Measurements from ENCODE around the gene ERCC5. TPM values are rescaled to one million over a fixed set of nuclear protein-coding genes. Genes with fewer than 3 reads are reported as not detected.

ERCC5 gene
- total RNA-seq, 2 donors from 2014 or later, result 65.9 to 95.5 TPM

DNA sequence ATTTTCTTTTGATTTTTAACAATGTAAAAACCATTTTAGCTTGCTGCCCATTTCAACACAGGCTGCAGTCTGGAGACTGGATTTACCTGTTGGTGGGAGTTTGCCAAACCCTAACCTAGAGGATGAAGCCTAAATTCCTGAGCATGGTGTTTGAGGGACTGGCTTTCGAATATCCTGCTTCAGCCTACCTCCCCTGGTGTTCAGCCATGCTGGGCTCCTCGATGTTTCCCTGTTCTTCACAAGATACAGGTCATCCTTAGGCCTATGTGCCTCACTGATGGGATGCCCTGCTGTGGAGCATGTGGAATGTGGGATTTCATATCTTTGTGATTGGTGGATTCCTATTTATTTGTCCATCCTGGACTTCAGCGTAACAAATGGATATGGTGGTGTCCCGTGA lies 20.4 kb upstream of the ERCC5 start:
- no peak for ATAC-seq (replicated peaks)
- Mint-ChIP-seq H3K36me3 (ENCODE audit: low read depth) (peaks cover 39% of the 10 kb centered on the region), H3K27ac (no peak overlapping the region), H3K4me3 (no peak overlapping the region), H3K9me3 (no peaks in the 10 kb centered on the region), H3K4me1 (no peaks in the 10 kb centered on the region), H3K27me3 (no peaks in the 10 kb centered on the region)

DNA sequence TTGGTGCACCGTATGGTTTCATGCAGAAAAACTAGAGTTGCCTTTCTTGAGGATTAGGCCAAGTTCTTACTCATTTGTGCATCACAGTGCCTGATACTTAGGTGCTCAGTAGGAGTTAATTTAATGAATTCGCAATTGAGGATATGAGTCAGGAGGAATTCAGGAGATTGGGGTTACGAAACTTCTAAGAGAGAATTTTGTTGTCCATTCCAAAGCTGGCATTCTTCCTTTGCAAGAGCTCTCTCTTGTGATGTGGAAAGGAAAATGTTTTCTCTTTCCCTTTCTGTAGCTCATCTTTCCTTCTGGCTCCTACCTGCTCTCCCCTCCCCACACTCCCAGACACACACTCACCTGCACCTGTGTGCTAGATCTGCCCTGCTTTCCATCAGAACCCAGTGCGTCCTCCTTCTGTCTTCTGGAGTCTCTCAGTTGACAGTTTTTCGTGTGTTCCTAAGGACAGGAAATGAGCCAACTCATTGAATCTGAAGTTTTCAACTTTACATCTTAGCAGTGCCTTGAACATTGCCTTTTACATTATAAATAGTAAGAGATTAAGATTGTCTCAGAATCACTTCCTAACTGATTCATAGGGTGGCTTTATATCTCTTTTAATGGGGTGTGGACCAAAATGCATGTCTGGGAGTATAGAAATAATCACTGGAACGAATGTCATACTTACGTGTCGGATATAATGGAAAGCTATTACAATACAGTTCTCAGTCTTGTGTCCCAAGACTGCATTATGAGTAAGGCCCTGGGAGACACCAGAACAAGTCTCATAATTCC lies 19.7 kb upstream of the ERCC5 start:
- Mint-ChIP-seq H3K27me3 (no peaks in the 10 kb centered on the region), H3K9me3 (no peaks in the 10 kb centered on the region), H3K36me3 (ENCODE audit: low read depth) (peaks cover 35% of the 10 kb centered on the region), H3K4me3 (no peak overlapping the region), H3K27ac (no peak overlapping the region), H3K4me1 (no peaks in the 10 kb centered on the region)
- ATAC-seq (replicated peaks), result no peak

DNA sequence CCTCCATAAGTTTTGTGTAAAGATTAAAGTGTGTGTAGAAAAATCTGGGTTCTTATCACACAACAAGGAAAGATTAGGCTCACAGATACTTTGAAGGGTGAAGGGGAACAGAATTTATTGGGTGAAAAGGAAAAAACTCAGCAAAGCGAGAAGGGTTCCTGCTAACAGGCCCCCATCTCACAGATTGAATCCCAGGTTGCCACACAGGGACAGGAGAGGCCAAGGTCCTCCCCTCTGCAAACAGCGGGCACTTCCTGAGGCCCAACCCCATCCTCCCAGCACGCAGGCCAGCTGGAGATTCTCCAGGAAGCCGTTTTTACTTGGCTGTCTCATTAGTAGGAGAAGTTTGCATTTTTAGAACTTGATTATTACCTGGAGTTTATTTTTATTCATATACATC lies 15.2 kb upstream of the ERCC5 start:
- Mint-ChIP-seq H3K4me1 (no peaks in the 10 kb centered on the region), H3K36me3 (ENCODE audit: low read depth) (peaks cover 22% of the 10 kb centered on the region), H3K27me3 (no peaks in the 10 kb centered on the region), H3K9me3 (no peaks in the 10 kb centered on the region), H3K27ac (no peak overlapping the region), H3K4me3 (no peak overlapping the region)
- no peak for ATAC-seq (replicated peaks)

DNA sequence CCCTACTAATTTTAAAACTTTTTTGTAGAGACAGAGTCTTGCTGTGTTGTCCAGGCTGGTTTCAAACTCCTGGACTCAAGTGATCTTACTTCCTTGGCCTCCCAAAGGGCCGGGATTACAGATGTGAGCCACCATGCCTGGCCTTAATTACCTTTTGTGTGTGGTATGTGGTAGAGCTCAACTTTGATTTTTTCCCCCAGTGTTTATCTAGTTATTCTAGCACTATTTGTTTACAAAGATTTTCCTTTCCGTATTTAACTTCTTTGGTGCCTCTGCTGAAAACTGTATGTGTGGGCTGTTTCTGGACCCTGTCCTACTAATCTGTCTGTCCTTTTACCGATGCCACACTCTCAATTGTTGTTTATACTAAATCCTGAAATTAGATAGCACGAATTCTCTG lies 9.4 kb upstream of the ERCC5 start:
- no peak overlapping the region for H3K4me3 Mint-ChIP-seq
- H3K27me3 Mint-ChIP-seq, result no peaks in the 10 kb centered on the region
- H3K4me1 Mint-ChIP-seq, result no peaks in the 10 kb centered on the region
- no peak for ATAC-seq (replicated peaks)
- H3K36me3 Mint-ChIP-seq (ENCODE audit: low read depth), result peaks cover 24% of the 10 kb centered on the region
- no peak overlapping the region for H3K27ac Mint-ChIP-seq
- no peaks in the 10 kb centered on the region for H3K9me3 Mint-ChIP-seq

DNA sequence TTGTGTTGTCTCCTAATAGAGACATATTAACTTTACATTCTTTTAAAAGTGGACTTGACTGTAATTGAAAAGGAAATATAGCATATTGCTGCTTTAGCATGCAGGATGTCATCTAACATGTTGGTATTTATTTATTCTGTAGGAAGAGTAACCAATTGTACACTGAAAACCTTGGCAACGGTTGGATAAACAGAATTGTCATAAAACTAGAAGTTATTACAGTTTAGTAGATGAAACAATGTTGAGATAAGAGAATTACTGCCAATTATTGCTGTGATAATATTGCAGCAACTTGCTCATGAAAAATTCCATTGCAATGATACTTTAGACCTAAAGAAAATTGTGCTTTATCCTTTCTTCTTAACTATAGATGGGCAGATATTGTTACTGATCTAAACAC lies 7.6 kb upstream of the ERCC5 start:
- Mint-ChIP-seq H3K27ac (no peak overlapping the region), H3K27me3 (no peaks in the 10 kb centered on the region), H3K4me1 (no peaks in the 10 kb centered on the region), H3K4me3 (no peak overlapping the region), H3K36me3 (ENCODE audit: low read depth) (peaks cover 24% of the 10 kb centered on the region), H3K9me3 (no peaks in the 10 kb centered on the region)
- no peak for ATAC-seq (replicated peaks)

DNA sequence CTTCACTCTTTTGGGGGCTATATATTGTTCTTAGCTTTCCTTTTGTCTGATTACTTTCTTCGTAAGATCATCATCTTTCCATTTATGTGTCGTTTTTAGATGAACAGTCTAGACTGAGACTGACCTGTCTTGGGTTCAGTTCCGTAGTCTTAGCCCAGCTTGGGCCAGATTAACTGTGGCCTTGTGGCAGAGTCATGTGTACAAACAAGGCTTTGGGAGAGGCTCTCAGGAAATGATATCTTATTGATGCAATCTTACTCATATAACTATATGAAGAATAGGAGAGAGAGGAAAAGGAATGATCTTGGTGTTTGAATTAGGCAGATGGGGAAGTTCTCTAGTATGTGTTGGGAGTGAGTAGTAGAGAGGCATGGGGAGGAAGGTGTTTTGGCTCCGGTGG lies 6.8 kb upstream of the ERCC5 start:
- H3K4me1 Mint-ChIP-seq, result no peaks in the 10 kb centered on the region
- H3K36me3 Mint-ChIP-seq (ENCODE audit: low read depth), result peaks cover 24% of the 10 kb centered on the region
- H3K9me3 Mint-ChIP-seq, result no peaks in the 10 kb centered on the region
- no peak overlapping the region for H3K27ac Mint-ChIP-seq
- H3K4me3 Mint-ChIP-seq, result no peak overlapping the region
- no peaks in the 10 kb centered on the region for H3K27me3 Mint-ChIP-seq
- ATAC-seq (replicated peaks), result no peak

DNA sequence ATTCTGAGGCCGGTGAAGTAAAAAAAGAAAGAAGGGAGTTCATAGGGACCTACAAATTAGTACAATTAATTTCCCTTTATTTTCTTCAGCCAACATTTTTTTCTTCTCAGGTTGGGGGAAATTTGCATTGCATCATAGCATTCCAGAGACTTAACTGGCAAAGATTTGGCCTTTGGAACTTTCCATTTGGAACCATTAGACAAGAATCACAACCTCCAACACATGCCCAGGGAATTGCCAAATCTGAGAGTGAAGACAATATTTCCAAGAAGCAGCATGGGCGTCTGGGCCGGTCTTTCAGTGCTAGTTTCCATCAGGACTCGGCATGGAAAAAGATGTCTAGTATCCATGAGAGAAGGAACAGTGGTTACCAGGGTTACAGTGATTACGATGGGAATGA lies 6.4 kb upstream of the ERCC5 start:
- H3K27ac Mint-ChIP-seq, result no peak overlapping the region
- H3K4me3 Mint-ChIP-seq, result no peak overlapping the region
- no peak for ATAC-seq (replicated peaks)
- H3K36me3 Mint-ChIP-seq (ENCODE audit: low read depth), result peaks cover 21% of the 10 kb centered on the region
- H3K27me3 Mint-ChIP-seq, result no peaks in the 10 kb centered on the region
- no peaks in the 10 kb centered on the region for H3K9me3 Mint-ChIP-seq
- peaks cover under 1% of the 10 kb centered on the region for H3K4me1 Mint-ChIP-seq

DNA sequence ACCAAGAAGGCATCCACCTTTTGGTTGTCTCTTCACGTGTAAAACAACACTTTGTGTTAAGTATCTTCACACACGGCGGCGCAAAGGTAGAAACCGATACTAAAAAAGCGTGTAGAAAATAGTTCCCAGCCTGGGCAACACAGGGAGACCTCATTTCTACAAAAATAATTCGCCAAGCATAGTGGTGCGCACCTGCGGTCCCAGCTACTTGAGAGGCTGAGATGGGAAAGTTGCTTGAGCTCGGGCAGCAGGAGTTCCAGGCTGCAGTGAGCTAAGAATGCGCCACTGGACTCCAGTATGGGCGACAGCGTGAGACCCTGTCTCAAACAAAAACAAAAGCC lies 573 bp upstream of the ERCC5 start:
- Mint-ChIP-seq H3K9me3 (no peaks in the 10 kb centered on the region), H3K27ac (peak overlapping the region; percentile 80), H3K4me1 (peaks cover 16% of the 10 kb centered on the region), H3K27me3 (no peaks in the 10 kb centered on the region), H3K36me3 (ENCODE audit: low read depth) (peaks cover 36% of the 10 kb centered on the region), H3K4me3 (peak overlapping the region; percentile 84)
- ATAC-seq (replicated peaks), result peak; percentile 27

DNA sequence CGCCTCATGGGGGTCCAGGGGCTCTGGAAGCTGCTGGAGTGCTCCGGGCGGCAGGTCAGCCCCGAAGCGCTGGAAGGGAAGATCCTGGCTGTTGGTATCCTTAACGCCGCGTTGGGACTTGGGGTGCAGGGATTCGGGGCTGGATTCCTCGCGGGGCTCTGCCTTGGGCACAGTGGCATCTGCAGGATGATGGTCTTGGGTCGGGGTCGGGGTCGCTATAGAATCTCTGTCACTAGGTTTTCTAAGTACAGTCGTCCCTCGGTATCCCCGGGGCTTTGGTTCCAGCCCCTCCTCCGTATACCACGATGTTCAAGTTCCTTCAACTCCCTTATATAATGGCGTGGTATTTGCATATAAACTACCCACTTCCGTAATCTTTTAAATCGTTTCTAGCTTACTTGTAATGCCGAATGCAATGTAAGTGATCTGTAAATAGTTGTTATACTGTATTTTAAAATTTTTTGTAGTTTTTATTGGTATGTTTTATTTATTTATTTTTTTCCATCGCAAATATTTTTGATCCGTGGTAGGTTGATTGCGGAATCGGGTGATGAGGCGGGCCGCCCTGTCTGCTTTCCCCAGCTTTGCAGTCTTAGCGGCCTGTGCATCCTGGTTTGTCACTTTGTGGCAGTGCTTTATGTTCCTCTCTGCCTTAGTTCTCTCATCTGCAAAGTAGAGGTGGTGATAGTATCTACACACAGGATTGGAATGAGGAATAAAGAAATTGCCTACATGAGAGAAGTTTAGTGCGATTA lies 606 bp downstream of the ERCC5 start:
- Mint-ChIP-seq H3K36me3 (ENCODE audit: low read depth) (peaks cover 45% of the 10 kb centered on the region), H3K4me1 (peaks cover 21% of the 10 kb centered on the region), H3K27me3 (no peaks in the 10 kb centered on the region), H3K9me3 (no peaks in the 10 kb centered on the region), H3K27ac (peak overlapping the region; percentile 80), H3K4me3 (peak overlapping the region; percentile 84)
- peak; percentile 51 for ATAC-seq (replicated peaks)

DNA sequence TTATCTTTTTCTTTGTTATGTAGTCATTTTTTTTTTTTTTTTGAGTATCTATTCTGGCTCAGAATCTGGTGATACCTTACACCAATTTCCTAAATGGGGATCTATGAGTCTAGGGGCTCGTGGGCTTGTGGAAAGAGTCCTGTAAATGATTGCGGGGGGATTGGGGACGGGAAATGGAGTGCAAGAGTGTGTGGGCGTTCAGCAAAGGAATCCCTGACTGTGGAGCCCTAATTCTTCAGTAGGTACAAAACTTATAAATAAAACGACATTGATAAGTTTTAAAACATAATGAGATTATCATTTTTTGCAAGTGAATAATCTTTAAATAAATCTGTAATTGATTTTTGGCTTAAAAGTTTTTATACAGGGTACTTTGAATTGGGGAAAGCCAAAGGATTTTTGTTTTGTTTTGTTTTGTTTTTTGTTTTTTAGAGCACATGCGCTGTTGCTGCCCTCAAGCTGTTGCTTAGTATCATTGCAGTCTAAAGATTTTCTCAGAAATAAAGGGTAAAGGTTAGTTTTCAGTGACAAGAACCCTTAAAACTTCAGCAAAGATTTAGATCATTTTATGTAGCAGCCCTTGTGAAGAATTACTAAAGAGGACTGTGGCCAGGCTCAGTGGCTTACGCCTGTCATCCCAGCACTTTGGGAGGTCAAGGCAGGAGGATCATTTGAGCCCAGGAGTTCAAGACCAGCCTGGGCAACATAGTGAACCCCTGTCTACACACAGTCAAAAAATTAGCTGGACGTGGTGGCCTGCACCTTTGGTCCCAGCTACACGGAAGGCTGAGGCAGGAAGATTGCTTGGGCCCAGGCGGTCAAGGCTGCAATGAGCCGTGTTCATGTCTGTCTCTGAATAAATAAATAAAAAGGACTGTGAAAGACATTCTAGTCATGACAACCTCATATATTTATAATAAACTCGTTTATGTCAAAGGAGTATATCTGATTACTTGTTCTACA lies 1.7 kb downstream of the ERCC5 start:
- Mint-ChIP-seq H3K9me3 (no peaks in the 10 kb centered on the region), H3K4me3 (peak overlapping the region; percentile 84), H3K4me1 (peaks cover 21% of the 10 kb centered on the region), H3K27ac (peak overlapping the region; percentile 80), H3K36me3 (ENCODE audit: low read depth) (peaks cover 56% of the 10 kb centered on the region), H3K27me3 (no peaks in the 10 kb centered on the region)
- no peak for ATAC-seq (replicated peaks)

DNA sequence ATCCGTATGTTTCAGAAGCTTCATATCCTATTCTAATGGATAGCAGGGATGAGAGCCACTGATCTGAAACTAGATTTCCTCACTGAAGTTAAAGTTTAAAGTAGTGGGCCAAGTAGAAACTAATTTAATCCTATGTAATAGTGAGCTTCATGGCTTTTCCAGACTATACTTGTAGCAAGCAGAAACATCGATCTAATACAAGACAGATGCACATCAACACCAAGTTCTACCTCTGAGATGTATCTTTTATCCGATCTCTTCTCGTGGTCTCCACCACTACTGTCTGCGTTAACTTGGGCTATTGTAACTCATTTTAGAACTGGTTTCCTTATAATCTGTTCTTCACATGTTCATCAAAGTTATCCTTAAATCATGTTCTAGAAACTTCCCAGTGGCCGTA lies 3.1 kb downstream of the ERCC5 start:
- ATAC-seq (replicated peaks), result no peak
- H3K36me3 Mint-ChIP-seq (ENCODE audit: low read depth), result peaks cover 70% of the 10 kb centered on the region
- H3K4me1 Mint-ChIP-seq, result peaks cover 26% of the 10 kb centered on the region
- peak overlapping the region; percentile 84 for H3K4me3 Mint-ChIP-seq
- no peak overlapping the region for H3K27ac Mint-ChIP-seq
- no peaks in the 10 kb centered on the region for H3K9me3 Mint-ChIP-seq
- H3K27me3 Mint-ChIP-seq, result no peaks in the 10 kb centered on the region

DNA sequence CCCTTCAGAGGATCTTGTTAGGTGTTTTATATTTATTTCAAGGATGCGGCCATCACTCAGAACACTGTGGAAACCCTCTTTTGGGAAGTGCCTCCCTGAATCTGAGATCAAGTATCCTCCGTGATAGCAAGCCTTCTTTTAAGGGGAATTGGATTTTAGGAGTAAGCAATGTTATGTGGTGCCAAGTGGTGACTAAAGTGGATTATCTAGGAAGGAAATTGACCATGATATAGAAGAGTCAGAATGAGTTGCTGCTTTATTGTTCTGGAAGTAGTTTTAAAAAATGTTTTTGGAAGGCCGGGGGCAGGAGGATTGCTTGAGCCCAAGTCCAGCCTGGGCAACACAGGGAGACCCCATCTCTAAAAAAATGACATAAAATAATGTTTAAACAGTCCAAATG lies 6.7 kb downstream of the ERCC5 start:
- Mint-ChIP-seq H3K27ac (no peak overlapping the region), H3K27me3 (no peaks in the 10 kb centered on the region), H3K9me3 (no peaks in the 10 kb centered on the region), H3K36me3 (ENCODE audit: low read depth) (peaks cover 86% of the 10 kb centered on the region), H3K4me1 (peaks cover 31% of the 10 kb centered on the region), H3K4me3 (no peak overlapping the region)
- ATAC-seq (replicated peaks), result no peak

DNA sequence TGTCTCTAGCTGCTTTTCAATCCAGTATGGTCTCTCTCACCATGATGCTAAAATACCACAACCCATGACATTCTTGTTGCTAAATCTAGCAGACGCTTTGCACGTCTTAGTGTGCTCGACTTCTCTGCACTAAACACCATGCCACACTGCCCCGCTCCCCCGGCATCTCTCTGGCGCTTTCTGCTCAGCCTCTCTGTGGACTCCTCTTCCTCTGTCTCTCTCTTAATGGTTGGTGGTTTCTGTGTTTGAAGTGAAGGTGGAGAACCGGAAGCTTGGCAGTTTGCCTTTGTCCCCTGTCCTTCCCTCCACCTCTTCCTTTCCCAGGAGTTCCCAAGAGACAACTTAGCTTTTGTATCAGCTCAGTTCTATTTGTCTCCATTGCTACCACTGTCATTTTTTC lies 8.8 kb downstream of the ERCC5 start:
- peak; percentile 70 for ATAC-seq (replicated peaks)
- peak overlapping the region; percentile 63 for H3K4me3 Mint-ChIP-seq
- peak overlapping the region; percentile 81 for H3K27ac Mint-ChIP-seq
- H3K27me3 Mint-ChIP-seq, result no peaks in the 10 kb centered on the region
- no peaks in the 10 kb centered on the region for H3K9me3 Mint-ChIP-seq
- H3K36me3 Mint-ChIP-seq (ENCODE audit: low read depth), result peaks cover 97% of the 10 kb centered on the region
- H3K4me1 Mint-ChIP-seq, result peaks cover 24% of the 10 kb centered on the region

DNA sequence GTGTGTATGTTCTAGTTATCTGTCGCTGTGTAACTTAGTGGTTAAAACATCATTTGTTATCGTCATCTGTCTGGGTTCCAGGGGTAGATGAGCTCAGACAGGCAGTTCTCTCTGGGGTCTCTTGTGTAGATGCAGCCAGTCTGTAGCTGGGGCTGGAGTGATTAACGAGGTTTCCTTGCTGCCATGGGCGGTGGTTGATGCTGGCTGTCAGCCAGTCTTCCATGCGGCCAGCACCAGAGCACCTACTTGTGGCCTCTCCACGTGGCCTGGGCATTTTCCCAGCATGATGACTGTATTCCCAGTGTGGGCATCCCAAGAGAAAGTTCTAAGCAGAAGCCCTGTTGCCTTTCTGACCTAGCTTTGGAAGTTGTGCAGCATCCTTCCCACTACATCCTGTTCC lies 10.7 kb downstream of the ERCC5 start:
- H3K27ac Mint-ChIP-seq, result no peak overlapping the region
- no peaks in the 10 kb centered on the region for H3K27me3 Mint-ChIP-seq
- no peak overlapping the region for H3K4me3 Mint-ChIP-seq
- H3K9me3 Mint-ChIP-seq, result no peaks in the 10 kb centered on the region
- peaks cover 15% of the 10 kb centered on the region for H3K4me1 Mint-ChIP-seq
- H3K36me3 Mint-ChIP-seq (ENCODE audit: low read depth), result peaks cover 100% of the 10 kb centered on the region
- no peak for ATAC-seq (replicated peaks)

Measured in activated T-helper 17 cell treated with anti-CD3 and anti-CD28 coated beads, Interleukin-2, amount 50 U/mL, for 72 hours (primary cell).